Keratinocyte (primary cell): Measurements from ENCODE around the gene TCP10L.

Experiments used
- EZH2 ChIP-seq: IDR thresholded peaks from one replicate; pipeline ENCODE4 v1.6.1; 2012; ENCODE audit warnings: inconsistent platforms, mild to moderate bottlenecking, low read length, moderate library complexity
- TF ChIP-seq, protein P1 (sequence below), 3 experiments: IDR thresholded peaks in 1 of 3; conservative IDR thresholded peaks in 1 of 3; optimal IDR thresholded peaks in 1 of 3; 2 replicates in 2 of 3; 3 replicates in 1 of 3; pipeline versions ENCODE3 to v1.5.1; 2011; ENCODE audit warnings: low read length in 3 of 3, mild to moderate bottlenecking in 3 of 3, moderate library complexity in 2 of 3, control low read depth in 1 of 3, inconsistent platforms in 1 of 3; ENCODE audit not compliant: insufficient read depth in 2 of 3; ENCODE audit errors: extremely low read depth in 1 of 3

GRCh38 chr21:32533611-32534010, 51.7 kb downstream of the TCP10L start:
- TF ChIP-seq, protein P1, sequence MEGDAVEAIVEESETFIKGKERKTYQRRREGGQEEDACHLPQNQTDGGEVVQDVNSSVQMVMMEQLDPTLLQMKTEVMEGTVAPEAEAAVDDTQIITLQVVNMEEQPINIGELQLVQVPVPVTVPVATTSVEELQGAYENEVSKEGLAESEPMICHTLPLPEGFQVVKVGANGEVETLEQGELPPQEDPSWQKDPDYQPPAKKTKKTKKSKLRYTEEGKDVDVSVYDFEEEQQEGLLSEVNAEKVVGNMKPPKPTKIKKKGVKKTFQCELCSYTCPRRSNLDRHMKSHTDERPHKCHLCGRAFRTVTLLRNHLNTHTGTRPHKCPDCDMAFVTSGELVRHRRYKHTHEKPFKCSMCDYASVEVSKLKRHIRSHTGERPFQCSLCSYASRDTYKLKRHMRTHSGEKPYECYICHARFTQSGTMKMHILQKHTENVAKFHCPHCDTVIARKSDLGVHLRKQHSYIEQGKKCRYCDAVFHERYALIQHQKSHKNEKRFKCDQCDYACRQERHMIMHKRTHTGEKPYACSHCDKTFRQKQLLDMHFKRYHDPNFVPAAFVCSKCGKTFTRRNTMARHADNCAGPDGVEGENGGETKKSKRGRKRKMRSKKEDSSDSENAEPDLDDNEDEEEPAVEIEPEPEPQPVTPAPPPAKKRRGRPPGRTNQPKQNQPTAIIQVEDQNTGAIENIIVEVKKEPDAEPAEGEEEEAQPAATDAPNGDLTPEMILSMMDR (optimal IDR thresholded peaks at IDR 0.05 in 1 of 3, IDR thresholded peaks at IDR 0.05 in 1 of 3, conservative IDR thresholded peaks at IDR 0.05 in 1 of 3; ENCODE audit: extremely low read depth in 1 of 3, insufficient read depth in 2 of 3, low read length in 3 of 3) = no peak
- no peak for TF ChIP-seq EZH2
